Measurements from ENCODE around the gene ADARB2. TPM values are rescaled to one million over a fixed set of nuclear protein-coding genes. Genes with fewer than 3 reads are reported as not detected.
"Not testable (repeated sequence)": the region's sequence is repeated elsewhere in the genome, so short reads cannot be mapped to it uniquely, and the experiment has no call there.

ADARB2 gene
- total and polyA plus RNA-seq, 4 donors = 0.22 to 1.3 (median 0.55) TPM

GRCh38 chr10:1251769-1252168, 485.6 kb downstream of the ADARB2 start:
- ATAC-seq (ENCODE audit: insufficient read depth, low FRiP score) (no peak), DNase-seq (no peak)
- peaks cover 0 to 3% (median 0%) of the 10 kb centered on the region in 3 donors for H3K27me3 ChIP-seq (ENCODE audit: control insufficient read depth in 3 of 3, insufficient read depth in 3 of 3, low read length in 2 of 3)
- no peaks in the 10 kb centered on the region for H3K4me1 ChIP-seq (ENCODE audit: control insufficient read depth in 5 of 5, insufficient read depth in 5 of 5, low read length in 5 of 5)
- H3K4me3 ChIP-seq = no peak overlapping the region
- TF ChIP-seq, protein P1, sequence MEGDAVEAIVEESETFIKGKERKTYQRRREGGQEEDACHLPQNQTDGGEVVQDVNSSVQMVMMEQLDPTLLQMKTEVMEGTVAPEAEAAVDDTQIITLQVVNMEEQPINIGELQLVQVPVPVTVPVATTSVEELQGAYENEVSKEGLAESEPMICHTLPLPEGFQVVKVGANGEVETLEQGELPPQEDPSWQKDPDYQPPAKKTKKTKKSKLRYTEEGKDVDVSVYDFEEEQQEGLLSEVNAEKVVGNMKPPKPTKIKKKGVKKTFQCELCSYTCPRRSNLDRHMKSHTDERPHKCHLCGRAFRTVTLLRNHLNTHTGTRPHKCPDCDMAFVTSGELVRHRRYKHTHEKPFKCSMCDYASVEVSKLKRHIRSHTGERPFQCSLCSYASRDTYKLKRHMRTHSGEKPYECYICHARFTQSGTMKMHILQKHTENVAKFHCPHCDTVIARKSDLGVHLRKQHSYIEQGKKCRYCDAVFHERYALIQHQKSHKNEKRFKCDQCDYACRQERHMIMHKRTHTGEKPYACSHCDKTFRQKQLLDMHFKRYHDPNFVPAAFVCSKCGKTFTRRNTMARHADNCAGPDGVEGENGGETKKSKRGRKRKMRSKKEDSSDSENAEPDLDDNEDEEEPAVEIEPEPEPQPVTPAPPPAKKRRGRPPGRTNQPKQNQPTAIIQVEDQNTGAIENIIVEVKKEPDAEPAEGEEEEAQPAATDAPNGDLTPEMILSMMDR (IDR thresholded peaks at IDR 0.05; ENCODE audit: control extremely low read depth, extremely low read depth) = no peak
- H3K27ac ChIP-seq (ENCODE audit: low read depth in 1 of 2, low read length in 1 of 2) = no peak overlapping the region
- peaks cover 0 to 17% (median 0%) of the 10 kb centered on the region in 4 donors for H3K9me3 ChIP-seq (ENCODE audit: control insufficient read depth in 4 of 4, insufficient read depth in 3 of 4, low read length in 3 of 4)
- no peak overlapping the region for H3K9ac ChIP-seq (ENCODE audit: insufficient read depth in 1 of 2, low read length in 2 of 2)
- H3K36me3 ChIP-seq (ENCODE audit: control insufficient read depth in 4 of 4, insufficient read depth in 4 of 4, low read length in 4 of 4) = no peaks in the 10 kb centered on the region
- WGBS, 2 donors = 70 to 72% methylated on average over 3 of the region's 3 CpGs

DNA sequence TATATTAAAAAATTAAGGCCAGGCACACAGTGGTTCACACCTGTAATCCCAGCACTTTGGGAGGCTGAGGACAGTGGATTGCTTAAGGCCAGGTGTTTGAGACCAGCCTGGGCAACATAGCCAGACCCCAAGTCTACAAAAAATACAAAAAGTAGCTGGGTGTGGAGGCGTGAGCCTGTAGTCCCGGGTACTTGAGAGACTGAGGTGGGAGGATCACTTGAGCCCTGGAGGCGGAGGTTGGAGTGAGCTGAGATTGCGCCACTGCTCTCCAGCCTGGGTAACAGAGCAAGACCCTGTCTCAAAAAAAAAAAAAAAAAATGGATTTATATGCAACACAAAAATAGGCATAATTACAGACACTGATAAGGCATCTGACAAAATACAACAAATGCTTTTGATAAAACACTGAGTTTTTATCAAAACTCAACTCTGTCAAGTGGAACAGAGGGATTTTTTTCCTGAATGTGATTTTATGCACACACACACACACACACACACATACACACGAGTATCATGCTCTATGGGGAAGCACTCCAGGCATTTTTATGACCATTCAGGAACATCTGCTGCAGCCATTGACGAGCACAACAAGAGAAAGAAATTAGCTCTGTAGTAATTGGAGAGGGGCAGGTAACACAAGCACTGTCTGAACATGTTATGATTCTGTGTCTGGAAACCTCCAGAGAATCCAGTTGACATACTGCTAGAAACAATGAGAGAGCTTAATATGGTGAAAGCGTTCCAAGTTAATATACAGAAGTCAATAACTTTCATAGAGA, 488.0 kb downstream of the ADARB2 start:
- TF ChIP-seq, protein P1 (IDR thresholded peaks at IDR 0.05; ENCODE audit: control extremely low read depth, extremely low read depth) = no peak
- 68 to 73% methylated on average over 7 of the region's 7 CpGs for WGBS, 2 donors
- Histone ChIP-seq H3K27ac (ENCODE audit: low read depth in 1 of 2, low read length in 1 of 2) (no peak overlapping the region), H3K4me1 (ENCODE audit: control insufficient read depth in 5 of 5, insufficient read depth in 5 of 5, low read length in 5 of 5) (no peaks in the 10 kb centered on the region), H3K27me3 (ENCODE audit: control insufficient read depth in 3 of 3, insufficient read depth in 3 of 3, low read length in 2 of 3) (peaks cover 0 to 3% (median 0%) of the 10 kb centered on the region in 3 donors), H3K9ac (ENCODE audit: insufficient read depth in 1 of 2, low read length in 2 of 2) (no peak overlapping the region), H3K4me3 (no peak overlapping the region), H3K36me3 (ENCODE audit: control insufficient read depth in 4 of 4, insufficient read depth in 4 of 4, low read length in 4 of 4) (no peaks in the 10 kb centered on the region), H3K9me3 (ENCODE audit: control insufficient read depth in 4 of 4, insufficient read depth in 3 of 4, low read length in 3 of 4) (peaks cover 0 to 14% (median 0%) of the 10 kb centered on the region in 4 donors)
- no peak for DNase-seq
- ATAC-seq (ENCODE audit: insufficient read depth, low FRiP score) = no peak

DNA sequence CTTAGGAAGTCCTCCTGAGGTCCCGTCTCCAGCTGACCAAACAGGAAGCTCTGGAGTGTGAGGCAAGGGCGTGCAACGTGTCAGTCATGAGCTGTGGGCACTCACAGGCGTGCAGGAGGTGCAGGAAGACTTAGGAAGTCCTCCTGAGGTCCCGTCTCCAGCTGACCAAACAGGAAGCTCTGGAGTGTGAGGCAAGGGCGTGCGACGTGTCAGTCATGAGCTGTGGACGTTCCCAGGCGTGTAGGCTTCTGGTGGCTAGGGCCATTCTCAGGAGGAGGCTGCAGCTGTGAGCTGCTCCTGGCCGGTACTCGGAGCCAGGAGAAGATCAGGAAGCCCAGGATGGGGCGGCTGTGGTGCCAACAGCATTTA, 489.1 kb downstream of the ADARB2 start:
- not testable (repeated sequence) for H3K9me3 ChIP-seq (ENCODE audit: control insufficient read depth in 4 of 4, insufficient read depth in 3 of 4, low read length in 3 of 4); H3K4me1 ChIP-seq (ENCODE audit: control insufficient read depth in 5 of 5, insufficient read depth in 5 of 5, low read length in 5 of 5); H3K4me3 ChIP-seq; H3K27ac ChIP-seq (ENCODE audit: low read depth in 1 of 2, low read length in 1 of 2); ATAC-seq (ENCODE audit: insufficient read depth, low FRiP score); H3K27me3 ChIP-seq (ENCODE audit: control insufficient read depth in 3 of 3, insufficient read depth in 3 of 3, low read length in 2 of 3); H3K9ac ChIP-seq (ENCODE audit: insufficient read depth in 1 of 2, low read length in 2 of 2); H3K36me3 ChIP-seq (ENCODE audit: control insufficient read depth in 4 of 4, insufficient read depth in 4 of 4, low read length in 4 of 4)
- DNase-seq = peak in 1 of 3 donors; percentile 15
- WGBS, 2 donors = 8 to 21% methylated on average over 13 of the region's 13 CpGs

GRCh38 chr10:1247598-1248261, 489.6 kb downstream of the ADARB2 start:
- ATAC-seq (ENCODE audit: insufficient read depth, low FRiP score) (no peak), DNase-seq (no peak)
- H3K9ac ChIP-seq (ENCODE audit: insufficient read depth in 1 of 2, low read length in 2 of 2) = no peak overlapping the region

More at GRCh38 chr10:1247598-1248261, 489.6 kb downstream of the ADARB2 start:
- Histone ChIP-seq H3K27me3 (ENCODE audit: control insufficient read depth in 3 of 3, insufficient read depth in 3 of 3, low read length in 2 of 3) (no peaks in the 10 kb centered on the region), H3K4me1 (ENCODE audit: control insufficient read depth in 5 of 5, insufficient read depth in 5 of 5, low read length in 5 of 5) (no peaks in the 10 kb centered on the region), H3K9me3 (ENCODE audit: control insufficient read depth in 4 of 4, insufficient read depth in 3 of 4, low read length in 3 of 4) (peaks cover 0 to 9% (median 0%) of the 10 kb centered on the region in 4 donors), H3K27ac (ENCODE audit: low read depth in 1 of 2, low read length in 1 of 2) (no peak overlapping the region), H3K36me3 (ENCODE audit: control insufficient read depth in 4 of 4, insufficient read depth in 4 of 4, low read length in 4 of 4) (no peaks in the 10 kb centered on the region), H3K4me3 (no peak overlapping the region)
- 55 to 58% methylated on average over 17 of the region's 17 CpGs for WGBS, 2 donors
- TF ChIP-seq, protein P1 (IDR thresholded peaks at IDR 0.05; ENCODE audit: control extremely low read depth, extremely low read depth) = no peak
